Posterior vena cava (tissue), 2 donors: ENCODE results near the gene LYL1. TPM values are rescaled to one million over a fixed set of nuclear protein-coding genes. Genes with fewer than 3 reads are reported as not detected.
A peak's percentile ranks its signal among the peaks of the same experiment; 100 is the strongest.

Source experiments
- DNase-seq: peaks from one replicate; pipeline ENCODE4 v3.0.0-alpha.2; 2020; ENCODE audit warnings: low spot score
- intact Hi-C, 2 donors: fragments of 100-400 bp; cut with DNase I; formaldehyde crosslinking; loops; one replicate each; pipeline versions ENCODE4 v1.14.1 to v1.14.2; 2022 to 2023
- total RNA-seq, 2 donors: library from RNA; stranded (reverse); fragmentation: NEBNext Ultra II Directional; extraction: Animal tissue kit (Norgen Biotek cat#: 25700); gene quantifications; one replicate each; pipeline ENCODE4 v1.2.1, GENCODE V29; 2021
- donor health status: DM: yes; HTN: yes; CAD: no.
- donor health status: DM: yes; HTN: yes; CAD: no.

Gene LYL1
- total RNA-seq, 2 donors from 2014 or later: 9.8 to 13.0 TPM

GRCh38 chr19:13066933-13067807, 35.5 kb downstream of the LYL1 start:
- intact Hi-C loops: no loop called here
- no peak for DNase-seq

GRCh38 chr19:13066226-13066625, 36.4 kb downstream of the LYL1 start:
- DNase-seq: no peak
- intact Hi-C loops: no loop called here

DNA sequence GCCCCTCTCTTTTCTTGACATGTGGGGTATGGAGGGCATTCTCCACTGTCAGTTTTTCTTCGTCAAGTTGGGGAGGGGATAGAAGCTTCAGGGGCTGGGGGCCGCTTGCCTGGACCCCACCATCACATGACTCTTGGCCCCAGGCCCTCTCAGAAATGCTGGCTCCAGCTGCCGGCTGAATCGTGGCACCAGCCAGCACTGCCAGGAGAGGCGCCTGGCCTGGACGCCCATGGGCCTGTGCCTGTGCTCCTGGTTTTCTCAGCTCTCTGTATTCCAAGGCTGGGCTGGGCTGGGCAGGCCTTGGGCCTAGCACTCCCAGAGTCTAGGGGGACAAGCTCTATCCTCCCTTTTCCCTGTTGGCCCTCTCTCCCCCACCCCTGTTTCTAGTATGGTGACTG, 38.6 kb downstream of the LYL1 start:
- intact Hi-C loops: no loop called here
- DNase-seq: no peak

DNA sequence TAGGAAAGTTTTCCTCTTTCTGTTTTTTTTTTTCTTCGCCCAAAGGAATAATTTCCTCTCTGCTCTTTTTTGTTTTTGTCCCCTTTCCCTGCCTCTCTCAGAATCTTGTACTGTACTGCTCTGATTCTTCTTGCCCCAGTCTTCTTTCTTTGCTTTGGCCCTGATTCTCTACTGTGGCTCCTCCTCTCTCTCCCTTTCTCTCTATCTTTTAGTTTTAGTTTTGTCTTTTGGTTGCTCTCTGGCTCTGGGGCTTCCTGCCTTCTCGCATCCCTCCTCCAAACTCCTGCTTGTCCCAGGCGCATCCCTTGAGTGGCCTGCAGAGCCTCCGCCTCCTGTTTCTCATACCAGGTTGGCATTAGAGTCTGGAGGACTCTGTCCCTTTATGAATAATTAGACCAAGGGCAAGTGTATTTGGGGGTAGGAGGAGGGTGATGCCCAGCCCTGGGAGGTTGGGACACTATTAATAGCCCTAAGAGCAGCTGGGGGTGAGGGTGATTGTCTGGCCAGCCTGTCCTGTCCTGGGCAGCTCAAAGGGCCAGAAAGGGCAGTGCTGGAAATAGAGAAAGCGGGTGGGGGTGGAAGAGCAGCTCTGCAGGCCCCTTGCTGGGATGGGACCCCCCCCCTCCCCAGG, 39.1 kb downstream of the LYL1 start:
- intact Hi-C loops: no loop called here
- DNase-seq: no peak

DNA sequence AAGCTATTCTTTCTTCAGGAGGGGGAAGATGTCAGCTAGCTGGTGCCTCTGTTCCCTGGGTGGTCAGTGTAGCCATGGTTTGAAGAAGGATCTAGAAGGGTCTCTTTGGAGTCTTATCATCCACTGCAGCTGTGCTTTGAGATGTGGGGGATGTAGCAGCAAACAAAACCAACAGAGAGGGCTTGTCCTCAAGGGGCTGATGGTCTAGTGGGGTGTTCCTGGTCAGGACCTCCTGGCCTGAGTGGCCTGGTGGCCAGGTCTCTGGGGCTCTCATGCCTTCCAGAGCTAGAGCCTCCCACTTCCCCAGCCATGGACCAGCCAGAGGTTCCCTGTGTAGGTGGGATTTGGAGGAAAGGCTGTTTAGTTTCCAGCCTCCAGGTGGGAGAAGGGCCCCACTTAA, 40.3 kb downstream of the LYL1 start:
- intact Hi-C loops: no loop called here
- no peak for DNase-seq

- peak; percentile 96 for DNase-seq
- intact Hi-C loops: loop anchor here in 1 of 2 donors (2.0 kb wide), 1 partner anchor 26 kb away; no protein-coding TSS in a partner anchor
Observed at GRCh38 chr19:13060964-13061927, 41.4 kb downstream of the LYL1 start.

- intact Hi-C loops: loop anchor here in 1 of 2 donors (2.0 kb wide), 1 partner anchor 26 kb away; no protein-coding TSS in a partner anchor
- DNase-seq: no peak
Observed at GRCh38 chr19:13060233-13060963, 42.3 kb downstream of the LYL1 start.

DNA sequence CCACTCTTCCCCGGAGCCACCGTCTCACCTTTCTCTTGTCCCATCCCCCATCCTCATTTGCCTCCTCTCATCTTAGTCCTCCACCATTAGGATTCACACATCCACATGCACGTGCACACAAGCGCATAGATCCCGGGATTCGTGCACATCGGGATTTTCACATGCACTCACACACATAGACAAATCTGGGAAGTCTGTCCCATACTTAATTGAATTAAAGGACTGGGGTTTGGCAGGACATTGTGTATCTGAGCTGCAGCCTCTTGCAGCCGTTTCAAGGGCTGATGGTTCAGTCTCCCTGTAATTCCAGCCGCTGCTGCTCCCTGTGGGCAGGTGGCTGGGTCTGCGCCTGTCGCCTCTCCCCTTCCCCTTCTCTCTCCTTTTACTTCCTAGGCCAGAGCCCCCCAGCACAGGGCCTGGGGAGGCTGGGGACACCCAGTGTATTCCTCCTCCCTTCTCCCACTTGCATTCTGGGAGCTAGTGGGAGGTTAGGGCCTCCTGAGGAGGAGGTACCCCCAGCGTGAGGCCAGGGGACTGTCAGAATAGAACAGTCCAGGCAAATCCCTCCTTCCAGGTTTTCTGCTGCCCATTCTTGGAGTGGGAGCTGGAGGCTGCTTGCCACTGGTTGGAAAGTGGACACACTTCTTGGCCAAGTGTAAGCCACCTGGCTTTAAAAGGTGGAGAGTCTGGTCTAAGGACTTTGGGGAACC, 43.6 kb downstream of the LYL1 start:
- intact Hi-C loops: loop anchor here in 1 of 2 donors (5.0 kb wide), 1 partner anchor 42 kb away; no protein-coding TSS in a partner anchor
- DNase-seq: no peak

DNA sequence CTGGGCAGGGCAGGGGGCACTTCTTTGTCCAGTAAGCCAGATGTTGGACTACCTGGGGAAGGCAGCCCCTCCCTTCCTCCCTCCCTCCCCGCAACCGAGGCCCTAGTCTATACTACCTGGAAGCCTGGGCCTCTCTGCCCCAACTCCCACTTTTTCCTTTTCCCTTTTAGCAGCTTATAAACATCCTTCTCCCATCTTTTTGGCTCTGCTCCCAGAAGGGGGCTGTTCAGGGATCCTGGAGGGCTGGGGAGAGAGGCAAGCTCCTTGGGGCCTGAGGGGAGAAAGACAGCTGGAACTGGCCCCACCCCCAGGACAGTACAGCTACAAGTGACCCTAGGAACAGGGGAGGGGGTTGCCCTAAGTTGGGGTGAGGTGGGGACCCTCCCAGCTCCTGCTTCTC, 44.9 kb downstream of the LYL1 start:
- intact Hi-C loops: loop anchor here (2.0 to 5.0 kb wide), 2 partner anchors 15 to 40 kb away; no protein-coding TSS in a partner anchor
- DNase-seq: no peak

GRCh38 chr19:13057147-13057572, 45.5 kb downstream of the LYL1 start:
- DNase-seq: no peak
- intact Hi-C loops: loop anchor here (2.0 to 5.0 kb wide), 2 partner anchors 14 to 40 kb away; no protein-coding TSS in a partner anchor

DNA sequence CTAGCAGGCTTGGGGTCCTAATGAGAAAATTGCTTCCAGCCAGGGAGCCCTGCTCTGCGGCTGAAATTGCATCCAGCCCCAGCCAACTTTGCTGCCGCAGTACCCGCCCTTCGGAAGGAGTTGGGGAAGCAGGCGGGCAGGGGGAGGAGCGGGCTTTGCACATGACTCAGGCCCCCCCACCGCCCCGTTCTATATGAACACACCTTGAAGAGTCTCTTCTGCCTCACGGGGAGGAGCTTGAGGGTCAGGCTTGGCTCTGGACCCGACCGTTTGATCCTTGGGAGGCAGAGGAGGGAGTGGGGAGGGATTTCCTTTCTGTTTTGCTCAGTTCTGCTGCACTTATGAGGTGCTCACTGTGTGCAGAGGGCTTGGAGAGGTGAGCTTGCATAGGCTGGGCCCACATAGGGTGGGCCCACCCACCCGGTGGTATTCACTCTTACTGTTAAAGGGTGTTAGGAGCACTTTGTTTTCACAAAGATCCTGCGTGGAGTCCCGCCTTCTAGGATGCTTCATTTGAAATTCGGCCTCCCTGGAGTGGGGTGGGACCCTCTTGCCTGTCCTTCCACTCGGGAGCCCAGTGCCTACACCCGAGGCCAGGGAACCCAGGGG, 46.5 kb downstream of the LYL1 start:
- intact Hi-C loops: loop anchor here (2.0 to 5.0 kb wide), 2 partner anchors 13 to 39 kb away; no protein-coding TSS in a partner anchor
- DNase-seq: peak; percentile 89

GRCh38 chr19:13055213-13056051, 47.2 kb downstream of the LYL1 start:
- peak; percentile 96 for DNase-seq

DNA sequence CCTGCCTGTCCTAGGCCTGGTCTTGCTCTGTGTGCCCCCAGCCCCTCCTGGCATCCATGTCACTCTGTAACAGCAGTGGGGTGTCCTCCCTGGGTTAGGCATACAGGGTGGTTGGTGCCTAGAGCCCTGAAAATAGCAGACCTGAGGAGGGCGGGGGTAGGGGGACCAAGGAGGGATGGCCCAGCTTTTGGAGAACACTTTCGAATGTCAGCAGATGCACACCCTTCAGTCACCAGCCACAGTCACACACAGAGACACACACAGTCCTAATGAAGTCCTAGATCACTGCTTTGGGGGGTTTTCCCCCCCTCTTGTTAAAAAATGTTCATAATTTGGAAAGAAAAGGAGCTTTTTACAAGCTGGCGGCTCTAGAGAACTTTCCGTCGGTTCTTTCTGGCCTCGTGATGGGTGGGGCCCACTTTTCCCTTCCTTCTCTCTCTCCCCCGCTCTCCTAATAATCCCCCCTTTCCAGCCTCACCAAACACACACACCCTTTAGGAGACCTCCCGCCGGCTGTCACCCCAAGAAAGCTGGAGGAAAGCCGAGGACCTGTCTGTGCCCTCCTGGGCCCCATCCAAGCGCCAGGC, 47.9 kb downstream of the LYL1 start:
- intact Hi-C loops: loop anchor here in 1 of 2 donors (5.0 kb wide), 1 partner anchor 37 kb away; no protein-coding TSS in a partner anchor
- no peak for DNase-seq

More at GRCh38 chr19:13055213-13056051, 47.2 kb downstream of the LYL1 start:
- intact Hi-C loops: loop anchor here (2.0 to 5.0 kb wide), 2 partner anchors 13 to 38 kb away; no protein-coding TSS in a partner anchor

GRCh38 chr19:13053761-13054625, 48.7 kb downstream of the LYL1 start:
- intact Hi-C loops: no loop called here
- DNase-seq: peak; percentile 94

GRCh38 chr19:13053238-13053637, 49.4 kb downstream of the LYL1 start:
- no peak for DNase-seq
- intact Hi-C loops: no loop called here
